Transverse colon (tissue), 4 donors: ENCODE data around the gene CCDC177.

Experiments
- CTCF ChIP-seq, 5 experiments: fragments of 200-600 bp in 3 of 5; fragments of 450-650 bp in 2 of 5; sonication (generic) in 3 of 5; IDR thresholded peaks; 1 replicate in 2 of 5; 2 replicates in 3 of 5; pipeline ENCODE4 v1.5.1; 2016 to 2017; ENCODE audit warnings: antibody characterized with exemption in 5 of 5, inconsistent platforms in 3 of 5, mild to moderate bottlenecking in 2 of 5, moderate library complexity in 1 of 5
- POLR2A ChIP-seq: fragments of 450-650 bp; IDR thresholded peaks from one replicate; pipeline ENCODE4 v1.6.1; 2016; ENCODE audit warnings: antibody characterized with exemption, mild to moderate bottlenecking, moderate library complexity
- POLR2AphosphoS5 ChIP-seq, 3 donors: sonication (generic); formaldehyde crosslinking; IDR thresholded peaks; one replicate each; pipeline ENCODE4 v1.6.1; 2016; ENCODE audit warnings: antibody characterized with exemption in 3 of 3

- TF ChIP-seq CTCF (IDR thresholded peaks at IDR 0.05) (no peak), POLR2AphosphoS5 (IDR thresholded peaks at IDR 0.05) (no peak), POLR2A (no peak)
These were observed 49.5 kb upstream of the CCDC177 start for GRCh38 chr14:69624136-69624535.
